Measurements from ENCODE around the gene SRSF2. TPM values are rescaled to one million over a fixed set of nuclear protein-coding genes. Genes with fewer than 3 reads are reported as not detected.

The SRSF2 gene
- total and polyA plus RNA-seq, 9 of the 15 experiments (the other 6 are each of a cell fraction or from before 2014, with no cell fraction given), result 161 to 583 (median 393) TPM

DNA sequence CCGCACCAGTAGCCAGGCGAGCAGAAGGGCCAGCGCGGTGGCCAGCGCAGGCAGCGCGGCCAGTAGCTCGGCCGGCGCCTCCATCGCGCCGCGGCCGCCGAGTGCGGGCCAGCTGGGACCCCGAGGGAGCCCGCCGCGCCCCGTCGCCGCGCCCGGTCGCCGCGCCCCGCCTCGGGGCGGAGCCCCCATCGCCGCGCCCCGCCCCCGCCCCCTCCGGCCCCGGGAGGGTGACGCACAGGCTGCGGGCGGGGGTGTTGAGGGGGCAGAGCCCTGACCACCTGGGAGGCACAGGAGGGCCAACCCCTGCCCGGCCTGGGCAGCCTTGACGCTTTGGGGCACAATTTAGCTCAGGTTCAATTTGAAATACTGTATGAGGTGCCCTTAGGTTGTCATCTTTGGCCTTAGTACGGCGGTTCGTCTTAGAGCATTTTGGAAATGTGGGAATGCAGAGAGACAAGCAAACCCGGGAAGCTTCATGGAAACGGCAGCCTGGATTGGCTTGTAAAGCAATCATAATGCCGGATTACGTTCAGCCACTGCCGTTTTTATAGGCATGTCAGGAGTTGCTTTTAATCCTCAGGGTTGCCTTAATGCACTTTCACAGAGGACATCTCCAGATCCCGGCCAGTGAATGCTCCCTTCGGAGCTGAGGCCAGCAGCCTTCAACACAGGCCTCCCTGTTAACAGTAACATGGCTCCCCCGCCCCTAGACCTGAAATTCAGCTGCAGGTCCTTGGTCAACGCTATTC, 26.1 kb downstream of the SRSF2 start, which contains the start of gene MXRA7 (continued):
- TF ChIP-seq, protein P1, sequence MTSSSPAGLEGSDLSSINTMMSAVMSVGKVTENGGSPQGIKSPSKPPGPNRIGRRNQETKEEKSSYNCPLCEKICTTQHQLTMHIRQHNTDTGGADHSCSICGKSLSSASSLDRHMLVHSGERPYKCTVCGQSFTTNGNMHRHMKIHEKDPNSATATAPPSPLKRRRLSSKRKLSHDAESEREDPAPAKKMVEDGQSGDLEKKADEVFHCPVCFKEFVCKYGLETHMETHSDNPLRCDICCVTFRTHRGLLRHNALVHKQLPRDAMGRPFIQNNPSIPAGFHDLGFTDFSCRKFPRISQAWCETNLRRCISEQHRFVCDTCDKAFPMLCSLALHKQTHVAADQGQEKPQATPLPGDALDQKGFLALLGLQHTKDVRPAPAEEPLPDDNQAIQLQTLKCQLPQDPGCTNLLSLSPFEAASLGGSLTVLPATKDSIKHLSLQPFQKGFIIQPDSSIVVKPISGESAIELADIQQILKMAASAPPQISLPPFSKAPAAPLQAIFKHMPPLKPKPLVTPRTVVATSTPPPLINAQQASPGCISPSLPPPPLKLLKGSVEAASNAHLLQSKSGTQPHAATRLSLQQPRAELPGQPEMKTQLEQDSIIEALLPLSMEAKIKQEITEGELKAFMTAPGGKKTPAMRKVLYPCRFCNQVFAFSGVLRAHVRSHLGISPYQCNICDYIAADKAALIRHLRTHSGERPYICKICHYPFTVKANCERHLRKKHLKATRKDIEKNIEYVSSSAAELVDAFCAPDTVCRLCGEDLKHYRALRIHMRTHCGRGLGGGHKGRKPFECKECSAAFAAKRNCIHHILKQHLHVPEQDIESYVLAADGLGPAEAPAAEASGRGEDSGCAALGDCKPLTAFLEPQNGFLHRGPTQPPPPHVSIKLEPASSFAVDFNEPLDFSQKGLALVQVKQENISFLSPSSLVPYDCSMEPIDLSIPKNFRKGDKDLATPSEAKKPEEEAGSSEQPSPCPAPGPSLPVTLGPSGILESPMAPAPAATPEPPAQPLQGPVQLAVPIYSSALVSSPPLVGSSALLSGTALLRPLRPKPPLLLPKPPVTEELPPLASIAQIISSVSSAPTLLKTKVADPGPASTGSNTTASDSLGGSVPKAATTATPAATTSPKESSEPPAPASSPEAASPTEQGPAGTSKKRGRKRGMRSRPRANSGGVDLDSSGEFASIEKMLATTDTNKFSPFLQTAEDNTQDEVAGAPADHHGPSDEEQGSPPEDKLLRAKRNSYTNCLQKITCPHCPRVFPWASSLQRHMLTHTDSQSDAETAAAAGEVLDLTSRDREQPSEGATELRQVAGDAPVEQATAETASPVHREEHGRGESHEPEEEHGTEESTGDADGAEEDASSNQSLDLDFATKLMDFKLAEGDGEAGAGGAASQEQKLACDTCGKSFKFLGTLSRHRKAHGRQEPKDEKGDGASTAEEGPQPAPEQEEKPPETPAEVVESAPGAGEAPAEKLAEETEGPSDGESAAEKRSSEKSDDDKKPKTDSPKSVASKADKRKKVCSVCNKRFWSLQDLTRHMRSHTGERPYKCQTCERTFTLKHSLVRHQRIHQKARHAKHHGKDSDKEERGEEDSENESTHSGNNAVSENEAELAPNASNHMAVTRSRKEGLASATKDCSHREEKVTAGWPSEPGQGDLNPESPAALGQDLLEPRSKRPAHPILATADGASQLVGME (CRISPR knock-in tag; IDR thresholded peaks at IDR 0.05), result no peak
- TF ChIP-seq, protein P2, sequence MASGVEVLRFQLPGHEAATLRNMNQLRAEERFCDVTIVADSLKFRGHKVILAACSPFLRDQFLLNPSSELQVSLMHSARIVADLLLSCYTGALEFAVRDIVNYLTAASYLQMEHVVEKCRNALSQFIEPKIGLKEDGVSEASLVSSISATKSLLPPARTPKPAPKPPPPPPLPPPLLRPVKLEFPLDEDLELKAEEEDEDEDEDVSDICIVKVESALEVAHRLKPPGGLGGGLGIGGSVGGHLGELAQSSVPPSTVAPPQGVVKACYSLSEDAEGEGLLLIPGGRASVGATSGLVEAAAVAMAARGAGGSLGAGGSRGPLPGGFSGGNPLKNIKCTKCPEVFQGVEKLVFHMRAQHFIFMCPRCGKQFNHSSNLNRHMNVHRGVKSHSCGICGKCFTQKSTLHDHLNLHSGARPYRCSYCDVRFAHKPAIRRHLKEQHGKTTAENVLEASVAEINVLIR (CRISPR knock-in tag; IDR thresholded peaks at IDR 0.05), result no peak
- TF ChIP-seq, protein P3, sequence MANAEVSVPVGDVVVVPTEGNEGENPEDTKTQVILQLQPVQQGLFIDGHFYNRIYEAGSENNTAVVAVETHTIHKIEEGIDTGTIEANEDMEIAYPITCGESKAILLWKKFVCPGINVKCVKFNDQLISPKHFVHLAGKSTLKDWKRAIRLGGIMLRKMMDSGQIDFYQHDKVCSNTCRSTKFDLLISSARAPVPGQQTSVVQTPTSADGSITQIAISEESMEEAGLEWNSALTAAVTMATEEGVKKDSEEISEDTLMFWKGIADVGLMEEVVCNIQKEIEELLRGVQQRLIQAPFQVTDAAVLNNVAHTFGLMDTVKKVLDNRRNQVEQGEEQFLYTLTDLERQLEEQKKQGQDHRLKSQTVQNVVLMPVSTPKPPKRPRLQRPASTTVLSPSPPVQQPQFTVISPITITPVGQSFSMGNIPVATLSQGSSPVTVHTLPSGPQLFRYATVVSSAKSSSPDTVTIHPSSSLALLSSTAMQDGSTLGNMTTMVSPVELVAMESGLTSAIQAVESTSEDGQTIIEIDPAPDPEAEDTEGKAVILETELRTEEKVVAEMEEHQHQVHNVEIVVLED (CRISPR knock-in tag; IDR thresholded peaks at IDR 0.05), result no peak
- TF ChIP-seq, protein P4, sequence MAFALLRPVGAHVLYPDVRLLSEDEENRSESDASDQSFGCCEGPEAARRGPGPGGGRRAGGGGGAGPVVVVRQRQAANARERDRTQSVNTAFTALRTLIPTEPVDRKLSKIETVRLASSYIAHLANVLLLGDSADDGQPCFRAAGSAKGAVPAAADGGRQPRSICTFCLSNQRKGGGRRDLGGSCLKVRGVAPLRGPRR (CRISPR knock-in tag; IDR thresholded peaks at IDR 0.05), result no peak
- TF ChIP-seq, protein P5, sequence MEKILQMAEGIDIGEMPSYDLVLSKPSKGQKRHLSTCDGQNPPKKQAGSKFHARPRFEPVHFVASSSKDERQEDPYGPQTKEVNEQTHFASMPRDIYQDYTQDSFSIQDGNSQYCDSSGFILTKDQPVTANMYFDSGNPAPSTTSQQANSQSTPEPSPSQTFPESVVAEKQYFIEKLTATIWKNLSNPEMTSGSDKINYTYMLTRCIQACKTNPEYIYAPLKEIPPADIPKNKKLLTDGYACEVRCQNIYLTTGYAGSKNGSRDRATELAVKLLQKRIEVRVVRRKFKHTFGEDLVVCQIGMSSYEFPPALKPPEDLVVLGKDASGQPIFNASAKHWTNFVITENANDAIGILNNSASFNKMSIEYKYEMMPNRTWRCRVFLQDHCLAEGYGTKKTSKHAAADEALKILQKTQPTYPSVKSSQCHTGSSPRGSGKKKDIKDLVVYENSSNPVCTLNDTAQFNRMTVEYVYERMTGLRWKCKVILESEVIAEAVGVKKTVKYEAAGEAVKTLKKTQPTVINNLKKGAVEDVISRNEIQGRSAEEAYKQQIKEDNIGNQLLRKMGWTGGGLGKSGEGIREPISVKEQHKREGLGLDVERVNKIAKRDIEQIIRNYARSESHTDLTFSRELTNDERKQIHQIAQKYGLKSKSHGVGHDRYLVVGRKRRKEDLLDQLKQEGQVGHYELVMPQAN (IDR thresholded peaks at IDR 0.05; ENCODE audit: borderline replicate concordance), result no peak
- peak; percentile 51; the same call in 1 of the 2 replicates for TF ChIP-seq POLR2G (IDR thresholded peaks at IDR 0.05; ENCODE audit: low read depth, low read length)
- TF ChIP-seq, protein P6, sequence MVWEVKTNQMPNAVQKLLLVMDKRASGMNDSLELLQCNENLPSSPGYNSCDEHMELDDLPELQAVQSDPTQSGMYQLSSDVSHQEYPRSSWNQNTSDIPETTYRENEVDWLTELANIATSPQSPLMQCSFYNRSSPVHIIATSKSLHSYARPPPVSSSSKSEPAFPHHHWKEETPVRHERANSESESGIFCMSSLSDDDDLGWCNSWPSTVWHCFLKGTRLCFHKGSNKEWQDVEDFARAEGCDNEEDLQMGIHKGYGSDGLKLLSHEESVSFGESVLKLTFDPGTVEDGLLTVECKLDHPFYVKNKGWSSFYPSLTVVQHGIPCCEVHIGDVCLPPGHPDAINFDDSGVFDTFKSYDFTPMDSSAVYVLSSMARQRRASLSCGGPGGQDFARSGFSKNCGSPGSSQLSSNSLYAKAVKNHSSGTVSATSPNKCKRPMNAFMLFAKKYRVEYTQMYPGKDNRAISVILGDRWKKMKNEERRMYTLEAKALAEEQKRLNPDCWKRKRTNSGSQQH (CRISPR knock-in tag; IDR thresholded peaks at IDR 0.05), result no peak
- TF ChIP-seq CBX2 (IDR thresholded peaks at IDR 0.05; ENCODE audit: insufficient read depth, low read length, poor library complexity, severe bottlenecking), result no peak
- TF ChIP-seq, protein P7, sequence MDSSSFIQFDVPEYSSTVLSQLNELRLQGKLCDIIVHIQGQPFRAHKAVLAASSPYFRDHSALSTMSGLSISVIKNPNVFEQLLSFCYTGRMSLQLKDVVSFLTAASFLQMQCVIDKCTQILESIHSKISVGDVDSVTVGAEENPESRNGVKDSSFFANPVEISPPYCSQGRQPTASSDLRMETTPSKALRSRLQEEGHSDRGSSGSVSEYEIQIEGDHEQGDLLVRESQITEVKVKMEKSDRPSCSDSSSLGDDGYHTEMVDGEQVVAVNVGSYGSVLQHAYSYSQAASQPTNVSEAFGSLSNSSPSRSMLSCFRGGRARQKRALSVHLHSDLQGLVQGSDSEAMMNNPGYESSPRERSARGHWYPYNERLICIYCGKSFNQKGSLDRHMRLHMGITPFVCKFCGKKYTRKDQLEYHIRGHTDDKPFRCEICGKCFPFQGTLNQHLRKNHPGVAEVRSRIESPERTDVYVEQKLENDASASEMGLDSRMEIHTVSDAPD (CRISPR knock-in tag; IDR thresholded peaks at IDR 0.05), result no peak
- TF ChIP-seq SRSF1 (IDR thresholded peaks at IDR 0.05; ENCODE audit: low read depth, low read length), result no peak

All from K562 (cell line).